ENCODE data around the gene CFAP77. TPM values are rescaled to one million over a fixed set of nuclear protein-coding genes. Genes with fewer than 3 reads are reported as not detected.

The CFAP77 gene
- total and polyA plus RNA-seq, 2 of the 4 experiments (the other 2 are of a cell fraction): not detected

DNA sequence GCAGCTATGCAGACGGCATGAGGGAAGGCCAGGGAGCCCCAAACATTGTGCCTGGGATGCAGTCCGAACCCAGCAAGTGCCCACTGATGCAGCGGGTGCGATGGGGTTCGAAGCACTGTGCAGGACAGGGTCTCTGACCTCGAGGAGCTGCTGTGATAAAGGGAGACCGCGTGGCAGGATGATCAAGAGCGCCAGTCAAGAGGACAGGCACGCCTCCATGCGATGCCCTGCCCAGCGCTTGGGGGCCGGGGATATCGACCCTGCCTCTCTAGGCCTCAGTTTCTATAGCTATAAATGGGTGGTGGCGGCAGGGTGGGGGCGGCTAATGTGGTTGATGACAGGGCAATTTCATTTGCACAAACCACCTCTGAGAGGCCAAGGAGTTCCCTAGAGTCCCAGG lies 87.7 kb downstream of the CFAP77 start:
- WGBS, 2 experiments (ENCODE audit: extremely low coverage in 2 of 2, insufficient read length in 1 of 2): 36% methylated on average over 2 of the region's 16 CpGs; no CpG with 5 or more reads in 1 of the 2 experiments
- no peak overlapping the region for H3K4ac ChIP-seq (ENCODE audit: low read depth, low read length)
- ATAC-seq (ENCODE audit: low read depth) (no peak), DNase-seq (no peak)
- H4K20me1 ChIP-seq (ENCODE audit: insufficient read depth, low read length): no peaks in the 10 kb centered on the region
- no peak overlapping the region for H3K4me3 ChIP-seq (ENCODE audit: insufficient read depth, low read depth, low read length)
- H3K56ac ChIP-seq (ENCODE audit: extremely low read depth, insufficient read depth, low read length): no peak overlapping the region
- in situ Hi-C loops (cut with MboI; ENCODE audit: low sequenced_read_pairs) (no loop called here), dilution Hi-C loops (cut with HindIII; ENCODE audit: low sequenced_read_pairs, unreplicated experiment) (no loop called here), intact Hi-C loops (cut with micrococcal nuclease) (no loop called here)
- peak overlapping the region; percentile 50 for H2AK9ac ChIP-seq (replicated peaks; ENCODE audit: low read depth, low read length, poor library complexity)
- no peak overlapping the region for H2BK20ac ChIP-seq (ENCODE audit: low read depth, low read length)
- H3K18ac ChIP-seq (ENCODE audit: low read depth, low read length): no peak overlapping the region
- 0 out of 2 replicates have a peak, but pooled peaks cover 2% of the 10 kb centered on the region for H3K4me1 ChIP-seq (ENCODE audit: control insufficient read depth, insufficient read depth, low read length)
- no peaks in the 10 kb centered on the region for H3K9me3 ChIP-seq (ENCODE audit: control insufficient read depth, insufficient read depth, low read length)
- H2AK5ac ChIP-seq (ENCODE audit: low read depth, low read length): no peak overlapping the region
- CTCF ChIA-PET: interaction anchor here (1.4 kb wide), 1 partner anchor 10 kb away, joined by 3 read pairs; no protein-coding TSS in a partner anchor
- H3K9ac ChIP-seq (ENCODE audit: low read depth, low read length): no peak overlapping the region
- POLR2A ChIA-PET (ENCODE audit: unreplicated experiment): no interaction called here
- H3K79me1 ChIP-seq (ENCODE audit: low read depth in 1 of 2, low read length in 2 of 2): no peaks in the 10 kb centered on the region
- TF ChIP-seq MXI1 (IDR thresholded peaks at IDR 0.05; ENCODE audit: borderline replicate concordance, low read depth, low read length) (no peak), POLR2A (IDR thresholded peaks at IDR 0.05; ENCODE audit: low read depth, low read length) (no peak), RCOR1 (IDR thresholded peaks at IDR 0.05; ENCODE audit: insufficient replicate concordance, low read length) (no peak), CHD1 (IDR thresholded peaks at IDR 0.05; ENCODE audit: low read depth, low read length) (no peak), CEBPB (IDR thresholded peaks at IDR 0.05; ENCODE audit: low read depth, low read length) (no peak), RAD21 (IDR thresholded peaks at IDR 0.05; ENCODE audit: low read length) (no peak), BHLHE40 (IDR thresholded peaks at IDR 0.05; ENCODE audit: low read depth, low read length) (no peak), SMC3 (IDR thresholded peaks at IDR 0.05; ENCODE audit: low read depth, low read length) (no peak), FOS (IDR thresholded peaks at IDR 0.05; ENCODE audit: low read depth, low read length) (no peak), MAZ (IDR thresholded peaks at IDR 0.05; ENCODE audit: borderline replicate concordance, low read depth, low read length) (no peak), NFE2L2 (IDR thresholded peaks at IDR 0.05; ENCODE audit: low read depth, low read length) (no peak), RFX5 (IDR thresholded peaks at IDR 0.05; ENCODE audit: low read depth, low read length) (no peak)
- TF ChIP-seq, protein P1, sequence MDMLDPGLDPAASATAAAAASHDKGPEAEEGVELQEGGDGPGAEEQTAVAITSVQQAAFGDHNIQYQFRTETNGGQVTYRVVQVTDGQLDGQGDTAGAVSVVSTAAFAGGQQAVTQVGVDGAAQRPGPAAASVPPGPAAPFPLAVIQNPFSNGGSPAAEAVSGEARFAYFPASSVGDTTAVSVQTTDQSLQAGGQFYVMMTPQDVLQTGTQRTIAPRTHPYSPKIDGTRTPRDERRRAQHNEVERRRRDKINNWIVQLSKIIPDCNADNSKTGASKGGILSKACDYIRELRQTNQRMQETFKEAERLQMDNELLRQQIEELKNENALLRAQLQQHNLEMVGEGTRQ (IDR thresholded peaks at IDR 0.05; ENCODE audit: low read depth, low read length): no peak
- TF ChIP-seq, protein P2, sequence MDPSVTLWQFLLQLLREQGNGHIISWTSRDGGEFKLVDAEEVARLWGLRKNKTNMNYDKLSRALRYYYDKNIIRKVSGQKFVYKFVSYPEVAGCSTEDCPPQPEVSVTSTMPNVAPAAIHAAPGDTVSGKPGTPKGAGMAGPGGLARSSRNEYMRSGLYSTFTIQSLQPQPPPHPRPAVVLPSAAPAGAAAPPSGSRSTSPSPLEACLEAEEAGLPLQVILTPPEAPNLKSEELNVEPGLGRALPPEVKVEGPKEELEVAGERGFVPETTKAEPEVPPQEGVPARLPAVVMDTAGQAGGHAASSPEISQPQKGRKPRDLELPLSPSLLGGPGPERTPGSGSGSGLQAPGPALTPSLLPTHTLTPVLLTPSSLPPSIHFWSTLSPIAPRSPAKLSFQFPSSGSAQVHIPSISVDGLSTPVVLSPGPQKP (IDR thresholded peaks at IDR 0.05; ENCODE audit: borderline replicate concordance, low read depth, low read length): no peak
- TF ChIP-seq, protein P3, sequence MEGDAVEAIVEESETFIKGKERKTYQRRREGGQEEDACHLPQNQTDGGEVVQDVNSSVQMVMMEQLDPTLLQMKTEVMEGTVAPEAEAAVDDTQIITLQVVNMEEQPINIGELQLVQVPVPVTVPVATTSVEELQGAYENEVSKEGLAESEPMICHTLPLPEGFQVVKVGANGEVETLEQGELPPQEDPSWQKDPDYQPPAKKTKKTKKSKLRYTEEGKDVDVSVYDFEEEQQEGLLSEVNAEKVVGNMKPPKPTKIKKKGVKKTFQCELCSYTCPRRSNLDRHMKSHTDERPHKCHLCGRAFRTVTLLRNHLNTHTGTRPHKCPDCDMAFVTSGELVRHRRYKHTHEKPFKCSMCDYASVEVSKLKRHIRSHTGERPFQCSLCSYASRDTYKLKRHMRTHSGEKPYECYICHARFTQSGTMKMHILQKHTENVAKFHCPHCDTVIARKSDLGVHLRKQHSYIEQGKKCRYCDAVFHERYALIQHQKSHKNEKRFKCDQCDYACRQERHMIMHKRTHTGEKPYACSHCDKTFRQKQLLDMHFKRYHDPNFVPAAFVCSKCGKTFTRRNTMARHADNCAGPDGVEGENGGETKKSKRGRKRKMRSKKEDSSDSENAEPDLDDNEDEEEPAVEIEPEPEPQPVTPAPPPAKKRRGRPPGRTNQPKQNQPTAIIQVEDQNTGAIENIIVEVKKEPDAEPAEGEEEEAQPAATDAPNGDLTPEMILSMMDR (conservative IDR thresholded peaks at IDR 0.05; ENCODE audit: low read depth, low read length): no peak
- no peak overlapping the region for H2BK15ac ChIP-seq (ENCODE audit: low read depth, low read length)
- no peak overlapping the region for H3K4me2 ChIP-seq (ENCODE audit: low read depth, low read length)
- no peaks in the 10 kb centered on the region for H3K36me3 ChIP-seq (ENCODE audit: control insufficient read depth, insufficient read depth, low read length)
- H3K23ac ChIP-seq (ENCODE audit: low read depth, low read length): no peak overlapping the region
- no peak overlapping the region for H4K8ac ChIP-seq (ENCODE audit: low read depth in 2 of 2, low read length in 2 of 2)
- BruUV-seq (replicated peaks): no TSS peak
- no peak overlapping the region for H4K91ac ChIP-seq (ENCODE audit: insufficient read depth, low read depth, low read length)
- H2BK120ac ChIP-seq (ENCODE audit: low read depth, low read length): no peak overlapping the region
- H4K5ac ChIP-seq (ENCODE audit: low read depth, low read length): no peak overlapping the region
- no peaks in the 10 kb centered on the region for H3K9me1 ChIP-seq (ENCODE audit: insufficient read depth, low read length)
- no peak overlapping the region for H3K27ac ChIP-seq (ENCODE audit: insufficient read depth, low read length)
- H3K27me3 ChIP-seq (ENCODE audit: control insufficient read depth, insufficient read depth, low read length): peaks cover 20% of the 10 kb centered on the region
- no peak overlapping the region for H2AFZ ChIP-seq (replicated peaks; ENCODE audit: low read length, poor library complexity)
- no peak overlapping the region for H2BK5ac ChIP-seq (ENCODE audit: low read depth, low read length, poor library complexity, severe bottlenecking)
- no peak overlapping the region for H3K14ac ChIP-seq (replicated peaks; ENCODE audit: low read depth, low read length)
